ENCODE data around the gene BRCC3.
A peak's percentile ranks its signal among the peaks of the same experiment; 100 is the strongest.
"Not testable (repeated sequence)": the region's sequence is repeated elsewhere in the genome, so short reads cannot be mapped to it uniquely, and the experiment has no call there.

The BRCC3 gene

DNA sequence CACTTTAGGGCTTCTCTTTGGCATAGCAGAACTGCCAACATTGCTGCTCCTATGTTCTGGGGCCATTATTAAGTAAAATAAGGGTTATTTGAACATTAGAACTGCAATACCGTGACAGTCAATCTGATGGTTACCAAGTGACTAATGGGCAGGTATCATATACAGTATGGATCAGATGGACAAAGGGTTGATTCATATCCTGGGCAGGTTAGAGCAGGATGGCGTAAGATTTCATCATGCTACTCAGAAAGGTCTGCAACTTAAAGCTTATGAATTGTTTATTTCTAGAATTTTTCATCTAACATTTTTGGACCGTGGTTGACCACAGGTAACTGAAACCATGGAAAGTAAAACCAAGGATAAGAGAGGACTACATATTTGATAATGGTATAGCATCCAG lies 40.9 kb downstream of the BRCC3 start:
- FAIRE-seq (no peak), DNase-seq (ENCODE audit: insufficient read length) (no peak)
- no peak for TF ChIP-seq POLR2A (IDR thresholded peaks at IDR 0.05; ENCODE audit: low read depth, low read length)
- no peak for TF ChIP-seq POLR2AphosphoS5 (IDR thresholded peaks at IDR 0.05; ENCODE audit: low read depth, low read length)
- TF ChIP-seq TAF1 (IDR thresholded peaks at IDR 0.05; ENCODE audit: borderline replicate concordance, low read depth, low read length), result no peak

- TF ChIP-seq POLR2AphosphoS5 (IDR thresholded peaks at IDR 0.05; ENCODE audit: low read depth, low read length), result no peak
- no peak for TF ChIP-seq TAF1 (IDR thresholded peaks at IDR 0.05; ENCODE audit: borderline replicate concordance, low read depth, low read length)
- TF ChIP-seq POLR2A (IDR thresholded peaks at IDR 0.05; ENCODE audit: low read depth, low read length), result no peak
- DNase-seq (ENCODE audit: insufficient read length), result no peak
- FAIRE-seq, result no peak
Measured at GRCh38 chrX:155113097-155113496, 41.8 kb downstream of the BRCC3 start.

- TF ChIP-seq POLR2A (IDR thresholded peaks at IDR 0.05; ENCODE audit: low read depth, low read length), result no peak
- no peak for TF ChIP-seq POLR2AphosphoS5 (IDR thresholded peaks at IDR 0.05; ENCODE audit: low read depth, low read length)
- TF ChIP-seq TAF1 (IDR thresholded peaks at IDR 0.05; ENCODE audit: borderline replicate concordance, low read depth, low read length), result no peak
- FAIRE-seq (no peak), DNase-seq (ENCODE audit: insufficient read length) (no peak)
Measured at GRCh38 chrX:155115174-155115819, 44.0 kb downstream of the BRCC3 start.

- TF ChIP-seq TAF1 (IDR thresholded peaks at IDR 0.05; ENCODE audit: borderline replicate concordance, low read depth, low read length) (no peak), POLR2A (IDR thresholded peaks at IDR 0.05; ENCODE audit: low read depth, low read length) (no peak)
- no peak for FAIRE-seq
- DNase-seq (ENCODE audit: insufficient read length), result no peak
Measured at GRCh38 chrX:155127465-155127864, 56.2 kb downstream of the BRCC3 start.

DNA sequence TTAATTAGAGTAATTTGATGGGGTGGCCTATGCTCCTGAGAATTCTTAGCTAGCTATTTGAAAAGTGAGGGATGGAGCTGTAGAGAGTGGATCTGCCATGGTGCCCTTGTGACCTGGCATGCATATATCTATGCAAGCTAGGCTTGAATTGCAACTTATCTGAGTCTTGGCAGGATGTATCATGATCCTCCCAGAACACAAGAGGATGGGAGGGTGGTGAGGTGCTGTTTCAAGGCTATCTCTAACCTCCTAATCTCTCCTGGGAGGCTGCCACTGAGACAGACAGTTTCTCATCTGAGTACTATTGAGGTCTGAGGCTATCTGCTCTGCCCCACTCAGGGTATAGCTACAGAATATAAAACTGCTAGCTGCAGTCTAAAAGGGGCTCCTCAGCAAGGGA lies 56.6 kb downstream of the BRCC3 start:
- DNase-seq (ENCODE audit: insufficient read length) (no peak), FAIRE-seq (no peak)
- no peak for TF ChIP-seq POLR2A (IDR thresholded peaks at IDR 0.05; ENCODE audit: low read depth, low read length)
- no peak for TF ChIP-seq TAF1 (IDR thresholded peaks at IDR 0.05; ENCODE audit: borderline replicate concordance, low read depth, low read length)
- TF ChIP-seq POLR2AphosphoS5 (IDR thresholded peaks at IDR 0.05; ENCODE audit: low read depth, low read length), result no peak

GRCh38 chrX:155132110-155132509 lies 60.8 kb downstream of the BRCC3 start:
- FAIRE-seq, result no peak
- TF ChIP-seq POLR2AphosphoS5 (IDR thresholded peaks at IDR 0.05; ENCODE audit: low read depth, low read length) (no peak), TAF1 (IDR thresholded peaks at IDR 0.05; ENCODE audit: borderline replicate concordance, low read depth, low read length) (no peak)

GRCh38 chrX:155134255-155134654 lies 62.9 kb downstream of the BRCC3 start:
- DNase-seq (ENCODE audit: insufficient read length) (no peak), FAIRE-seq (no peak)
- TF ChIP-seq TAF1 (IDR thresholded peaks at IDR 0.05; ENCODE audit: borderline replicate concordance, low read depth, low read length) (no peak), POLR2AphosphoS5 (IDR thresholded peaks at IDR 0.05; ENCODE audit: low read depth, low read length) (no peak), POLR2A (IDR thresholded peaks at IDR 0.05; ENCODE audit: low read depth, low read length) (no peak)

More at GRCh38 chrX:155132110-155132509, 60.8 kb downstream of the BRCC3 start:
- DNase-seq (ENCODE audit: insufficient read length), result no peak

DNA sequence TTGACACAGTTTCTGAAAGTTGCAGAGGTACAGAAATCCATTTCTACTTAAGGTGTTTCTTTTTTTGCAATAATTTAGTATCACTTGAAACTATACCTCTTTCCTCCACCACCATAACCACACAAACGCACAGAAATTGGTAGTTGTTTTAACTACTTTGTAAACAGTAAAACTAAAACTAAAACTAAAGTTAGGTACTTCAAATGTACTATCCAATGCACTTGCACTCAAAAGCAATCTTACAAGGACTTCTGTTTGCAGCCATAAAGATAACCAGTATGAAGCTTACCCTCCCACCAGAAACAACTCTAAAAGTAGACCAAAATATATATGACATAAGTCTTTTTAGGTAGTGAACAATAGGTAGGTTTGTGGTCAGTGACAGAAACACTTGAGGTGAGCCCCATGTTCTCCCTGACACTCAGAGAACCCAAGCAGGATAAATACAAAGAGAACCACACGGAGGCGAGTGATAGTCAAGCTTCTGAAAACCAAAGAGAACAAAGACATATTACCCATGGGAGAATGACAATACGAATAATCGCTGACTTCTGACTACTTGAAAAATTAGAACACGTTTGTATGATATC lies 72.7 kb downstream of the BRCC3 start:
- TF ChIP-seq POLR2AphosphoS5 (IDR thresholded peaks at IDR 0.05; ENCODE audit: low read depth, low read length) (no peak), POLR2A (IDR thresholded peaks at IDR 0.05; ENCODE audit: low read depth, low read length) (no peak), TAF1 (IDR thresholded peaks at IDR 0.05; ENCODE audit: borderline replicate concordance, low read depth, low read length) (no peak)
- FAIRE-seq, result no peak
- DNase-seq (ENCODE audit: insufficient read length), result no peak

DNA sequence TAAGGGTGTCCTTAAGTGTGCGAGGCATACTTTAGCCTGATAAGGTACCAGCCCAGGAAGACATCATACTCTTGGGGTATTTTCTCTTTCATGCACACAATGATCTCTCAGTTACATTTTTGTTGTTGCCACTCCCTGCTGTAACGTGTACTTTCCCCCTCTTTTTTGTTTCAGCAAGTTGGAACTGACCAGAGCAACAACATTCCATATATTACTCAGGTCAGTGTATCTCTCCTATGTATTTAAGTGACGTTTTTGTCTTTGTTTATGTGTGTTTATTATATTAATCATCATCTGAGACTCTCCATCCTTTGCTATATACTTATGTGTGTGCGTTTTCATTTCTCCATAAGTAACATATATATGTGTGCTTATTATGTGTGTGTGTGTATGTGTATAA lies 73.6 kb downstream of the BRCC3 start:
- DNase-seq (ENCODE audit: insufficient read length) (no peak), FAIRE-seq (no peak)

DNA sequence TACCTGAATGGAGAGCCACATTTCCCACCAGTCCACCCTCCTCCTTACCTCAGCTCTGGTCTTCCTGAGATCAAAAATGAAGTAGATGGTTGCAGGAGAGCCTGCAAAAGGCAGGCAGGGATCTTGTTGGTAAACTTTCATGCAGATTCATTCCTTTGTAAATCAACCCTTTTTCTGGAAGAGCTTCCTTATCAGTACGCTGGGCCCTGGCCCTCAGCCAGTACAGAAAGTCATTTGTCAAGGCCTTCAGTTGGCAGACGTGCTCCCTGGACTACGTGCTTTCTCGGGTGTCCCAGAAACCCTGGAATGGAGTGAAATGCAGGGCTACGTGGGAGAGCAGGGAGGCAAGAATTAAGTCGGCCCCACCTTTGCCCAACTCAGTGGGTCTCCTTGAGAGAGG lies 76.3 kb downstream of the BRCC3 start:
- FAIRE-seq; DNase-seq (ENCODE audit: insufficient read length): not testable (repeated sequence)

More for the DNA sequence above, 73.6 kb downstream of the BRCC3 start:
- no peak for TF ChIP-seq POLR2AphosphoS5 (IDR thresholded peaks at IDR 0.05; ENCODE audit: low read depth, low read length)
- TF ChIP-seq TAF1 (IDR thresholded peaks at IDR 0.05; ENCODE audit: borderline replicate concordance, low read depth, low read length), result no peak
- TF ChIP-seq POLR2A (IDR thresholded peaks at IDR 0.05; ENCODE audit: low read depth, low read length), result no peak

DNA sequence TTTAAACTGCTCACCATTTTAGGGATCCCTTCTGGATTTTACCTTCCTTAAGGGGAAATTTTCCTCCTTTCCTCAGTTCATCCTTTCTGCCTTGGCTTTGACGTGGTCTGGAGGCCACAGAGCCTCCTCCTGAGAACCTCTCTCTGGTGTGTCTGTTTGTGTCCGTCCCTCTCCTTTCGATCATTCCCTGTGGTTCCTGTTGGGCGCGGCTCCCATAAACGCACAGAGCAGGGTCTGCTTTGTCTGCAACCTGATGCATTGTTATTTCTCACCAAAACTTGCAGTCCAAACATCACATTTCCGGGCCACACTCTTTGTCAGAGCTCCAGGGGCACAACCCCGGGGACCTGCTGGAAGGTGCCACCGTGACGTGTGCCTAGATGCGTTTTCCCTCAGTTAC lies 76.9 kb downstream of the BRCC3 start:
- DNase-seq (ENCODE audit: insufficient read length), result not testable (repeated sequence)
- FAIRE-seq, result peak; percentile 68

DNA sequence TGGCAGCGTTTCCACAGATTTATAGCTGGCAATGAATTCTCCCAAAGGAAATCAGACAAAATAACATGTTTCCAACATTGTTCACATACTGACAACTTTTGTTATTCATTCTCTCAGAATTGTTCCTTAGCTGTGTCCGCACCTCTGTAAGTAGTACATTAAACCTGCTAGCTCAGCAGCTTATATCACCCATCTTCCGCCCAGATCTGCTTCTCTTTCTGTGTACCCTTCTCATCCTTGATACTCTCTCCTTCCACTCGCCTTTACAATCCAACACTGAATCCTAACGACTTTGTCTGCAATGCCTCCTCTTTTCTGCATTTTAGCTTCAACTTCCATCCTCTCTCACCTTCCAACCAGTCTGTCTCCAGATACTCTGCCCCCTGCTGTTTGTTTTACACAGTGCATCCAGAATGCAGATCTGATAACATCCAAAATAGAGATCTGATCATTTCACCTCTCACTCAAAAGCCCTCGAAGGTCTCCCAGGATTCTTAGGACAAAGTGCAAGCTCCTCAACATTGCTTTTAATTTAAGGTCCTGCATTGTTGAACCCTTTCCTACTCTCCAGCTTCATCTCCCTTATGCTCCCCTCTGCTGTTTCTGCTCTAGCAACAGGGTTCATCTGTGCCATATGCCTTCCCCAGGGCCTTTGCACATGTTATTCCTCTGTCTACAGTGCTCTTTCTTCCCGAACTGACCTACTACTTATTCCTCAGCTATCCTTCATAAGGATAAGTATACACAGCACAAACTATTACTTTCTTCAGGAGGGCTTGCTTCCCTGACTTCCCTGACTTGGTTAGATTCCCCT lies 77.6 kb downstream of the BRCC3 start:
- DNase-seq (ENCODE audit: insufficient read length) (no peak), FAIRE-seq (no peak)
- no peak for TF ChIP-seq TAF1 (IDR thresholded peaks at IDR 0.05; ENCODE audit: borderline replicate concordance, low read depth, low read length)
- TF ChIP-seq POLR2A (IDR thresholded peaks at IDR 0.05; ENCODE audit: low read depth, low read length), result no peak
- TF ChIP-seq POLR2AphosphoS5 (IDR thresholded peaks at IDR 0.05; ENCODE audit: low read depth, low read length), result no peak
